Measurements from ENCODE around the gene FNDC4.

- no peak for TF ChIP-seq POLR2AphosphoS5 (IDR thresholded peaks at IDR 0.05; ENCODE audit: low read depth, low read length)
- no peak for TF ChIP-seq POLR2A (IDR thresholded peaks at IDR 0.05; ENCODE audit: low read depth, low read length)
- no peak for TF ChIP-seq POU2F2 (IDR thresholded peaks at IDR 0.05; ENCODE audit: low read depth, low read length)
- TF ChIP-seq TAF1 (IDR thresholded peaks at IDR 0.05; ENCODE audit: low read depth, low read length): no peak
- TF ChIP-seq SPI1 (IDR thresholded peaks at IDR 0.05; ENCODE audit: low read depth, low read length): no peak
- TF ChIP-seq PAX5 (IDR thresholded peaks at IDR 0.05; ENCODE audit: insufficient read depth, low read length, severe bottlenecking): no peak
Measured at GRCh38 chr2:27442920-27443282, 52.1 kb downstream of the FNDC4 start.
